Hepatocyte (in vitro differentiated cells): ENCODE data around the gene VILL. TPM values are rescaled to one million over a fixed set of nuclear protein-coding genes. Genes with fewer than 3 reads are reported as not detected.
A peak's percentile ranks its signal among the peaks of the same experiment; 100 is the strongest.

Experiments used
- DNase-seq: peaks from one replicate; pipeline ENCODE4 v3.0.0-alpha.2; 2016; ENCODE audit warnings: low spot score
- H2AFZ ChIP-seq: fragments of 200-600 bp; sonication (generic); 2 replicates; pipeline ENCODE4 v1.6.0; 2016; ENCODE audit warnings: antibody characterized with exemption, mild to moderate bottlenecking
- H3K27ac ChIP-seq: fragments of 200-600 bp; sonication (generic); 2 replicates; pipeline ENCODE4 v1.5.1; 2016; ENCODE audit warnings: mild to moderate bottlenecking
- H3K27me3 ChIP-seq: fragments of 200-600 bp; sonication (generic); 2 replicates; pipeline ENCODE4 v1.6.1; 2016
- H3K36me3 ChIP-seq: fragments of 200-600 bp; sonication (generic); replicated peaks from 2 replicates; pipeline ENCODE4 v1.5.1; 2016; ENCODE audit warnings: low read depth; ENCODE audit not compliant: insufficient read depth
- H3K4me1 ChIP-seq: fragments of 200-600 bp; sonication (generic); 2 replicates; pipeline ENCODE4 v1.5.1; 2016; ENCODE audit warnings: mild to moderate bottlenecking, moderate library complexity; ENCODE audit not compliant: insufficient read depth
- H3K4me2 ChIP-seq: fragments of 200-600 bp; sonication (generic); 2 replicates; pipeline ENCODE4 v1.6.0; 2016
- H3K4me3 ChIP-seq: fragments of 200-600 bp; sonication (generic); 2 replicates; pipeline ENCODE4 v1.5.1; 2016; ENCODE audit warnings: mild to moderate bottlenecking
- H3K79me2 ChIP-seq: fragments of 200-600 bp; sonication (generic); 2 replicates; pipeline ENCODE4 v1.6.0; 2017; ENCODE audit warnings: mild to moderate bottlenecking
- H3K9me2 ChIP-seq: fragments of 200-600 bp; sonication (generic); replicated peaks from 2 replicates; pipeline ENCODE4 v1.6.0; 2017; ENCODE audit warnings: mild to moderate bottlenecking; ENCODE audit not compliant: insufficient read depth
- H3K9me3 ChIP-seq: fragments of 200-600 bp; sonication (generic); 2 replicates; pipeline ENCODE4 v1.5.1; 2016; ENCODE audit warnings: low read depth, mild to moderate bottlenecking
- H4K20me1 ChIP-seq: fragments of 200-600 bp; sonication (generic); 2 replicates; pipeline ENCODE4 v1.6.0; 2016; ENCODE audit warnings: mild to moderate bottlenecking; ENCODE audit not compliant: insufficient read depth, poor library complexity, severe bottlenecking
- EZH2 ChIP-seq: fragments of 200-600 bp; sonication (generic); IDR thresholded peaks from 2 replicates; pipeline ENCODE4 v1.6.1; 2016; ENCODE audit warnings: antibody characterized with exemption, mild to moderate bottlenecking, borderline replicate concordance
- EZH2phosphoT487 ChIP-seq: fragments of 200-600 bp; sonication (generic); IDR thresholded peaks from one replicate; pipeline ENCODE4 v1.6.1; 2018; ENCODE audit warnings: antibody characterized with exemption, mild to moderate bottlenecking, low read depth, moderate library complexity; ENCODE audit not compliant: unreplicated experiment, severe bottlenecking
- WGBS: methylation state at CpG from one replicate; pipeline ENCODE4 v1.1.6; 2016; ENCODE audit warnings: low lambda C conversion rate; ENCODE audit errors: missing lambda C conversion rate; 5-methylcytosine and 5-hydroxymethylcytosine counted together
- polyA plus RNA-seq: library from polyadenylated mRNA; unstranded; fragments of >200 nt; fragmentation: Nextera tagmentation; extraction: Ambion mirVana; gene quantifications from 2 replicates; pipeline ENCODE4 v1.2.1, GENCODE V29; 2016
- total RNA-seq: library from RNA; depleted of rRNA; stranded (reverse); fragments of >200 nt; gene quantifications from 2 replicates; pipeline ENCODE4 v1.2.3, GENCODE V29; 2014
- TF ChIP-seq, protein P1 (sequence below): fragments of 200-600 bp; sonication (generic); IDR thresholded peaks from 2 replicates; pipeline ENCODE4 v1.5.1; 2016; ENCODE audit warnings: antibody characterized with exemption, mild to moderate bottlenecking; ENCODE audit not compliant: poor library complexity

VILL gene
- total and polyA plus RNA-seq, 2 experiments from 2014 or later = 39.3 to 47.4 TPM

DNA sequence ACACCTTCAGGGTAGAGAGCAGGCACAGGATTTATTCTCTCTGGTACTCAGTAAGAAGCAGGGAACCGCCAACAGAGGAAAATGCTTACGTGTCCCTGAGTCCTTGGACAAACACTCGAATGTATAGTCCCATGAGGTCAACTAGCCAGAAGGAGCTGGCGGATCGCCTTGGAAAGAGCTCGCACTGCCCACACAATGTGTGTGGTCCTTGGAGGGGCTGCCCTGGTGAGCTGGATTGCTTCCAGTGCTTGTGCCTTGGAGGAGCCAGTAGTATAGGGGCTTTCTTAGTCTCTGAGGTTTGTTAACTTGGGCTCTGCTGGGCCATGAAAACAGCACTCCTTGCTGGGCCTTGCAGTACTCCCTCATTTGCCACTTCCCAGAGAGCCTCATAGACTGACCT, 40.7 kb upstream of the VILL start:
- no peaks in the 10 kb centered on the region for H3K36me3 ChIP-seq
- no peak overlapping the region for H2AFZ ChIP-seq
- TF ChIP-seq EZH2 (no peak), EZH2phosphoT487 (no peak)
- TF ChIP-seq, protein P1, sequence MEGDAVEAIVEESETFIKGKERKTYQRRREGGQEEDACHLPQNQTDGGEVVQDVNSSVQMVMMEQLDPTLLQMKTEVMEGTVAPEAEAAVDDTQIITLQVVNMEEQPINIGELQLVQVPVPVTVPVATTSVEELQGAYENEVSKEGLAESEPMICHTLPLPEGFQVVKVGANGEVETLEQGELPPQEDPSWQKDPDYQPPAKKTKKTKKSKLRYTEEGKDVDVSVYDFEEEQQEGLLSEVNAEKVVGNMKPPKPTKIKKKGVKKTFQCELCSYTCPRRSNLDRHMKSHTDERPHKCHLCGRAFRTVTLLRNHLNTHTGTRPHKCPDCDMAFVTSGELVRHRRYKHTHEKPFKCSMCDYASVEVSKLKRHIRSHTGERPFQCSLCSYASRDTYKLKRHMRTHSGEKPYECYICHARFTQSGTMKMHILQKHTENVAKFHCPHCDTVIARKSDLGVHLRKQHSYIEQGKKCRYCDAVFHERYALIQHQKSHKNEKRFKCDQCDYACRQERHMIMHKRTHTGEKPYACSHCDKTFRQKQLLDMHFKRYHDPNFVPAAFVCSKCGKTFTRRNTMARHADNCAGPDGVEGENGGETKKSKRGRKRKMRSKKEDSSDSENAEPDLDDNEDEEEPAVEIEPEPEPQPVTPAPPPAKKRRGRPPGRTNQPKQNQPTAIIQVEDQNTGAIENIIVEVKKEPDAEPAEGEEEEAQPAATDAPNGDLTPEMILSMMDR = no peak
- no peak overlapping the region for H3K4me2 ChIP-seq
- H3K4me3 ChIP-seq = no peak overlapping the region
- no peak for DNase-seq
- H3K27me3 ChIP-seq = no peaks in the 10 kb centered on the region
- H3K9me3 ChIP-seq = no peaks in the 10 kb centered on the region
- H3K27ac ChIP-seq = peak overlapping the region; percentile 75
- peaks cover 21% of the 10 kb centered on the region for H3K79me2 ChIP-seq
- peaks cover 29% of the 10 kb centered on the region for H3K4me1 ChIP-seq
- no peaks in the 10 kb centered on the region for H4K20me1 ChIP-seq
- no peaks in the 10 kb centered on the region for H3K9me2 ChIP-seq
- WGBS = 58% methylated on average over 6 of the region's 6 CpGs

DNA sequence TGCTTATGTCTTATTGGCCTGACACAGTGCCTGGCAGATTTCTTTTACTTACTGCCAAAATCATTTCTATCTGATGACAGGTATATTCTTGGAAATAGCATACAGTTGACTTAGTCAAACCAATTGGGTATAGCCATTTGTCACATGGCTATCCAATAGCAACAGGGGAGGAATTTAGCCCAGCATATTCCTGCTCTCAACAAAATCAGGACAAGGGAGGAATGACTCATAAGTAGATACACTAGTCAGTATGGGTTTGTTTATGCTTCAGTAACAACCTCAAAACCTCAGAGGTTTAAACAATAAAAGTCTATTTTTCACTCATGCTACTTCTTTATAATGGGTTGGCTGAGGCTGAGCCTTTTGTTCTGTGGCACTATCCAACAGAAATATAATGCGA, 38.0 kb upstream of the VILL start:
- DNase-seq = no peak
- Histone ChIP-seq H3K4me3 (no peak overlapping the region), H3K79me2 (peaks cover 13% of the 10 kb centered on the region), H3K36me3 (no peaks in the 10 kb centered on the region), H3K9me2 (no peaks in the 10 kb centered on the region), H3K9me3 (no peaks in the 10 kb centered on the region), H2AFZ (no peak overlapping the region), H3K27ac (no peak overlapping the region), H3K4me1 (peaks cover 17% of the 10 kb centered on the region), H3K4me2 (no peak overlapping the region), H4K20me1 (no peaks in the 10 kb centered on the region), H3K27me3 (no peaks in the 10 kb centered on the region)
- WGBS = 96% methylated on average over 1 of the region's 1 CpG
- TF ChIP-seq, protein P1 = no peak
- TF ChIP-seq EZH2phosphoT487 (no peak), EZH2 (no peak)

DNA sequence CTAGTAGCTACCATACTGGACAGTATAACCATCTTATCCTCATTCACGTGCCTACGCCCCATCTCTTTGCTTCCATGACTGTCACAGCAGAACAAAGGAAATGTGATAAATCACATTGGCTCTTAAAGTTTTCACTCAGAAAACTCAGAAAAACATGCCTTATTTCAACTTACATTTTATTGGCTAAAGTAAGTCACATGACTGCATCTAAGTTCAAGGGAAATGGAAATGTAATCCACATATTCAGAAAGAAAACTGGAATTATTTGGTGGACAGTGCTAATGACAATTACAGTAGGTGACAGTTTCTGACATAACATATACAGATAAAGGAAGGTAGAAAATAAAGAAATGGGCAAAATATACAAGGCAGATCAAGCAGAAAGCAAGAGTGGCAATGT, 37.4 kb upstream of the VILL start:
- no peaks in the 10 kb centered on the region for H3K36me3 ChIP-seq
- H3K27me3 ChIP-seq = no peaks in the 10 kb centered on the region
- no peaks in the 10 kb centered on the region for H3K9me3 ChIP-seq
- H3K27ac ChIP-seq = no peak overlapping the region
- 93% methylated on average over 2 of the region's 2 CpGs for WGBS
- H3K4me1 ChIP-seq = peaks cover 17% of the 10 kb centered on the region
- no peak overlapping the region for H3K4me3 ChIP-seq
- H3K79me2 ChIP-seq = peaks cover 7% of the 10 kb centered on the region
- no peak for DNase-seq
- H4K20me1 ChIP-seq = no peaks in the 10 kb centered on the region
- H2AFZ ChIP-seq = no peak overlapping the region
- no peak overlapping the region for H3K4me2 ChIP-seq
- TF ChIP-seq EZH2phosphoT487 = no peak
- TF ChIP-seq, protein P1 = no peak
- no peak for TF ChIP-seq EZH2
- H3K9me2 ChIP-seq = no peaks in the 10 kb centered on the region
